GM21529 (cell line): ENCODE results near the gene KRTAP4-11.
"Not testable (repeated sequence)": the region's sequence is repeated elsewhere in the genome, so short reads cannot be mapped to it uniquely, and the experiment has no call there.

Experiments
- ATAC-seq: cut with Tn5 transposase; IDR thresholded peaks from one replicate; pipeline ENCODE4 v1.9.1; 2021; ENCODE audit not compliant: unreplicated experiment

KRTAP4-11 gene

GRCh38 chr17:41125064-41125463 is 6.9 kb upstream of the KRTAP4-11 start:
- ATAC-seq, result no peak

- not testable (repeated sequence) for ATAC-seq
Observed at GRCh38 chr17:41123991-41124371, 5.8 kb upstream of the KRTAP4-11 start, which contains the start of gene KRTAP4-12. Gene KRTAP4-12, minus strand, starts transcription at chr17:41124182. Its CDS starts 60 bp downstream, at chr17:41124122.

GRCh38 chr17:41123292-41123990 is 5.3 kb upstream of the KRTAP4-11 start:
- ATAC-seq, result not testable (repeated sequence)

GRCh38 chr17:41121742-41122141 is 3.6 kb upstream of the KRTAP4-11 start:
- no peak for ATAC-seq

GRCh38 chr17:41119696-41120690 is 1.8 kb upstream of the KRTAP4-11 start:
- not testable (repeated sequence) for ATAC-seq

- no peak for ATAC-seq
Observed at GRCh38 chr17:41118721-41119120, 548 bp upstream of the KRTAP4-11 start.

GRCh38 chr17:41116297-41116696 is 1.9 kb downstream of the KRTAP4-11 start:
- no peak for ATAC-seq

GRCh38 chr17:41111151-41111885 is 6.9 kb downstream of the KRTAP4-11 start:
- ATAC-seq, result no peak

- not testable (repeated sequence) for ATAC-seq
Observed at GRCh38 chr17:41108728-41109386, 9.3 kb downstream of the KRTAP4-11 start.

GRCh38 chr17:41107941-41108450 is 10.2 kb downstream of the KRTAP4-11 start:
- no peak for ATAC-seq

- ATAC-seq, result not testable (repeated sequence)
Observed at GRCh38 chr17:41105347-41105746, 12.8 kb downstream of the KRTAP4-11 start, which contains the start of gene KRTAP4-9. Gene KRTAP4-9, plus strand, starts transcription at chr17:41105389. Its CDS starts 0 bp downstream, at chr17:41105389.

- not testable (repeated sequence) for ATAC-seq
Observed at GRCh38 chr17:41104386-41105038, 13.7 kb downstream of the KRTAP4-11 start.

- ATAC-seq, result no peak
Observed at GRCh38 chr17:41103896-41104295, 14.3 kb downstream of the KRTAP4-11 start.

- ATAC-seq, result no peak
Observed at GRCh38 chr17:41101586-41102259, 16.4 kb downstream of the KRTAP4-11 start, which contains the start of gene KRTAP4-16. Gene KRTAP4-16, minus strand, starts transcription at chr17:41102209. Its CDS starts 0 bp downstream, at chr17:41102209.

GRCh38 chr17:41099682-41100480 is 18.3 kb downstream of the KRTAP4-11 start:
- ATAC-seq, result not testable (repeated sequence)

- no peak for ATAC-seq
Observed at GRCh38 chr17:41098481-41098880, 19.7 kb downstream of the KRTAP4-11 start.

GRCh38 chr17:41098042-41098441 is 20.1 kb downstream of the KRTAP4-11 start, which contains the start of gene KRTAP4-8:
Gene KRTAP4-8, minus strand, starts transcription at chr17:41098142. Its CDS starts 58 bp downstream, at chr17:41098084.
- ATAC-seq, result no peak

GRCh38 chr17:41096055-41096454 is 22.1 kb downstream of the KRTAP4-11 start:
- no peak for ATAC-seq
